ENCODE measurements around the gene SPAG17. TPM values are rescaled to one million over a fixed set of nuclear protein-coding genes. Genes with fewer than 3 reads are reported as not detected.

SPAG17 gene
- total and polyA plus RNA-seq, 2 of the 13 experiments (the other 11 are each of a cell fraction or from before 2014, with no cell fraction given) = not detected

GRCh38 chr1:118155106-118155505 lies 29.9 kb downstream of the SPAG17 start:
- H3K9ac ChIP-seq (ENCODE audit: insufficient read depth, low read depth, low read length) = no peak overlapping the region
- no peaks in the 10 kb centered on the region for H4K20me1 ChIP-seq (ENCODE audit: insufficient read depth, low read length)
- ChIA-PET CTCF (ENCODE audit: low intra/inter-chr PET ratio, low total read pairs) (no interaction called here), POLR2A (no interaction called here)
- no peaks in the 10 kb centered on the region for H3K27me3 ChIP-seq (ENCODE audit: control insufficient read depth in 1 of 2, insufficient read depth in 2 of 2, low read length in 2 of 2)
- H3K9me3 ChIP-seq (ENCODE audit: low read length) = no peaks in the 10 kb centered on the region
- intact Hi-C loops (cut with micrococcal nuclease; ENCODE audit: unreplicated experiment) (loop anchor here (10.0 kb wide), 1 partner anchor 560 kb away; no protein-coding TSS in a partner anchor), in situ Hi-C loops (cut with HindIII; ENCODE audit: extremely low pct_ligation_motif_present, low pct_unique_long_range_greater_than_20kb) (loop anchor here (25.0 kb wide), 1 partner anchor 857 kb away; no protein-coding TSS in a partner anchor)
- H3K4me1 ChIP-seq (ENCODE audit: insufficient read depth, low read length) = no peaks in the 10 kb centered on the region
- ATAC-seq (no peak), DNase-seq (ENCODE audit: low spot score) (no peak), FAIRE-seq (no peak)
- H3K36me3 ChIP-seq (replicated peaks in 1 of 2; ENCODE audit: control insufficient read depth in 1 of 2, insufficient read depth in 2 of 2, low read length in 2 of 2) = no peaks in the 10 kb centered on the region
- BruUV-seq (replicated peaks) = no TSS peak
- H3K4me2 ChIP-seq (ENCODE audit: low read depth, low read length) = no peak overlapping the region
- TF ChIP-seq ZNF563 (CRISPR knock-in tag; IDR thresholded peaks at IDR 0.05) (no peak), KLF6 (CRISPR knock-in tag; IDR thresholded peaks at IDR 0.05) (no peak)
- no peaks in the 10 kb centered on the region for H3K79me2 ChIP-seq (ENCODE audit: insufficient read depth, low read length)
- WGBS (ENCODE audit: low lambda C conversion rate) = 27% methylated on average over 1 of the region's 1 CpG
- H3K27ac ChIP-seq (ENCODE audit: extremely low read length, insufficient read depth, low read length) = no peak overlapping the region
- no peak overlapping the region for H2AFZ ChIP-seq (ENCODE audit: low read length)
- H3K4me3 ChIP-seq (replicated peaks in 1 of 3; ENCODE audit: insufficient read depth in 1 of 3, low read depth in 2 of 3, low read length in 3 of 3) = no peak overlapping the region

- H3K4me1 ChIP-seq (ENCODE audit: insufficient read depth, low read length) = no peaks in the 10 kb centered on the region
- no peak overlapping the region for H2AFZ ChIP-seq (ENCODE audit: low read length)
- H3K4me3 ChIP-seq (replicated peaks in 1 of 3; ENCODE audit: insufficient read depth in 1 of 3, low read depth in 2 of 3, low read length in 3 of 3) = no peak overlapping the region
- ChIA-PET CTCF (ENCODE audit: low intra/inter-chr PET ratio, low total read pairs) (no interaction called here), POLR2A (no interaction called here)
- TF ChIP-seq GPBP1L1 (CRISPR knock-in tag; IDR thresholded peaks at IDR 0.05) (no peak), ZBTB25 (CRISPR knock-in tag; IDR thresholded peaks at IDR 0.05) (no peak), NRL (CRISPR knock-in tag; IDR thresholded peaks at IDR 0.05; ENCODE audit: borderline replicate concordance) (no peak), ZNF563 (CRISPR knock-in tag; IDR thresholded peaks at IDR 0.05) (no peak), MTF1 (CRISPR knock-in tag; IDR thresholded peaks at IDR 0.05) (no peak), STAG1 (CRISPR knock-in tag; IDR thresholded peaks at IDR 0.05) (peak; percentile 40), PCBP2 (optimal IDR thresholded peaks at IDR 0.05; ENCODE audit: low read depth, low read length, poor library complexity, severe bottlenecking) (no peak), CTCF (CRISPR knock-in tag; IDR thresholded peaks at IDR 0.05) (peak; percentile 32)
- no peaks in the 10 kb centered on the region for H3K36me3 ChIP-seq (replicated peaks in 1 of 2; ENCODE audit: control insufficient read depth in 1 of 2, insufficient read depth in 2 of 2, low read length in 2 of 2)
- no TSS peak for BruUV-seq (replicated peaks)
- in situ Hi-C loops (cut with HindIII; ENCODE audit: extremely low pct_ligation_motif_present, low pct_unique_long_range_greater_than_20kb) (loop anchor here (25.0 kb wide), 1 partner anchor 858 kb away; no protein-coding TSS in a partner anchor), intact Hi-C loops (cut with micrococcal nuclease; ENCODE audit: unreplicated experiment) (loop anchor here (5.0 to 10.0 kb wide), 2 partner anchors 561 to 1123 kb away; no protein-coding TSS in a partner anchor)
- no peaks in the 10 kb centered on the region for H4K20me1 ChIP-seq (ENCODE audit: insufficient read depth, low read length)
- ATAC-seq = no peak
- H3K27ac ChIP-seq (ENCODE audit: extremely low read length, insufficient read depth, low read length) = no peak overlapping the region
- FAIRE-seq = no peak
- H3K79me2 ChIP-seq (ENCODE audit: insufficient read depth, low read length) = no peaks in the 10 kb centered on the region
- no peaks in the 10 kb centered on the region for H3K27me3 ChIP-seq (ENCODE audit: control insufficient read depth in 1 of 2, insufficient read depth in 2 of 2, low read length in 2 of 2)
- 6% methylated on average over 1 of the region's 1 CpG for WGBS (ENCODE audit: low lambda C conversion rate)
- H3K9me3 ChIP-seq (ENCODE audit: low read length) = no peaks in the 10 kb centered on the region
- H3K4me2 ChIP-seq (ENCODE audit: low read depth, low read length) = no peak overlapping the region
- no peak for DNase-seq (ENCODE audit: low spot score)
- no peak overlapping the region for H3K9ac ChIP-seq (ENCODE audit: insufficient read depth, low read depth, low read length)
These were observed 30.8 kb downstream of the SPAG17 start for GRCh38 chr1:118154220-118154619.
